GM19351 (cell line): ENCODE measurements around the gene PLA2G4C.

ENCODE experiments used
- ATAC-seq: cut with Tn5 transposase; IDR thresholded peaks from one replicate; pipeline ENCODE4 v1.9.1; 2021; ENCODE audit warnings: mild to moderate bottlenecking, moderate library complexity; ENCODE audit not compliant: unreplicated experiment

PLA2G4C gene

GRCh38 chr19:48110350-48110966, at the start of gene PLA2G4C:
TSS of gene PLA2G4C (minus strand) at chr19:48110817. CDS start at chr19:48106529, 4,288 bp downstream.
- no peak for ATAC-seq

DNA sequence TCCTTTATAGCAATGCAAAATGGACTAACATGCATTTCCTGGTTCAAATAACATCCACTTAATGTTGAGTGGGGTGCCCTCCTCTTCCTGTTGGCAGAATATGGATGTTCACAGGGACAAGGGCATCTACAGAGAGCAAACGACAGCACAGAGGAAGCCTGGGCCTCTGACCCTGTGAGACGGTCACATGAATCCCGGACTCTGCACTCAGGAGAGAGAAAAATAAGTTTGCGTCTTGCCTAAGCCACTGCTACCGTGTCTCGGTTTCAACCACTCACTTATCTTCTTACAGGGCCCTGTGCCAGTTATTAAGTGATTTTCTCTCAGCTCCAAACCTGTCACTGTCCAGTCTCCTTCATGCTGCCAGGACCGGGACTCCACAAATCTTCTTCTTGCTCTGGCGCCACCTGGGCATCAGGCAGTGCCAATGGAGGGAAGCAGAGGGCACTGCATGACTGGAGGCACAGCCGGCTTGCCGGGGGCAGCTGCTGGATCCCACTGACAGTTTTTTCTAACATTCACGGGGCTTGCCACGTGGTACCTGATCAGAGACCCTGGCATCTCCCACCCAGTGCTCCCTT, 47.7 kb upstream of the PLA2G4C start:
- no peak for ATAC-seq

DNA sequence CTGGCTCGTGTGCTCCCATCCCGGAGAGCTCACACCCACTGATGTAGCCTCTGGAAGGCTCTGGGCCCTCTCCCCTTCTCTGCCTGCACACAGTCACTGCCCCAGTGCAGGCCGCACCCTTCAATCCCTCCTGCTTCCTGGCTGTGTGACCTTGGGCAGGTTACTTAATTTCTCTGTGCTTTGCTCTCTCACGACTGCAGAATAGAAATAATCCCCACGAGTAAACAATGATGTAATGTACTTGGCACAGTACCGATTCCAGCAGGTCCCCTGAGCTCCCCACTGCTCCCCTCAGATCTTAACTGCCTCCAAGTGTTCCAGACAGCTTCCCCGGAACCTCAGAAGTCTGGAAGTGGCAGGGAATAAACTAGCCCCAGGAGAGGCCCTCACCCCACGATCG, 43.4 kb upstream of the PLA2G4C start:
- ATAC-seq = no peak

DNA sequence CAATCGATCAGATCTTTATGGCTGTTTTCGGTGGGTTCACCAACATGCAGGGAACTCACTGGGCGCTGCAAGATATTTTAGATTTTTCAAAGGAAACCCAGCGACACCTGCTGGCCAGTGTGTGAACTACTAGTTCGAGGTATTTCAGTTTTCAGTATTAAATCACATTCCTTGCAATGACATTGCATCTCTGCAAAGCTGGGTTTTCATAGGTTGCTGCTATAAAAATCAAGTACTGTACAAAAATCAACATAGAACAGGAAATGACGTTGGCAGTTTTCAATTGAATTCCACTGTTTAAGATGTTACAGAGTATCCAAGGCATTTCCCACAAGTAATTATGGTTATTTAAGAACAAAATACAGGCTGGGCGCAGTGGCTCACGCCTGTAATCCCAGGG, 41.9 kb upstream of the PLA2G4C start:
- no peak for ATAC-seq

GRCh38 chr19:48149430-48149829, 38.8 kb upstream of the PLA2G4C start:
- ATAC-seq = no peak

DNA sequence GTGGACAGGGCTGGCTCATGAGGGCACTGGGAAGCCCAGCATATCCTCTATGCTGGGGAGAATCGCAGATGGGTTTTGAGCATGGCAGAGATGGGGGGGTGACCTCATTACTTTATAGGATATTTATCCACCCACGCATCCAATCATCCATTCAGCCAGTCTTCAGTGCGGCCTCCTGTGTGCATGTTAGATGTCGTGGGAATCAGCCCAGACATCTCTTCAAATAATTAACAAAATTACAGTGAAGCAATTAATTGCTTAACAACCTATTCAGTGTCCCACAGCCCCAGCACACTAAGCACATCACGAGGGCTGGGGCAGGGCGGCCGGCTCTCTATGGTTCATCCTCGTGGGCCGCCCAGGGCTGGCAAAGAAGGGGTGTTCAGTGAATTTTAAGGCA, 38.0 kb upstream of the PLA2G4C start:
- no peak for ATAC-seq

DNA sequence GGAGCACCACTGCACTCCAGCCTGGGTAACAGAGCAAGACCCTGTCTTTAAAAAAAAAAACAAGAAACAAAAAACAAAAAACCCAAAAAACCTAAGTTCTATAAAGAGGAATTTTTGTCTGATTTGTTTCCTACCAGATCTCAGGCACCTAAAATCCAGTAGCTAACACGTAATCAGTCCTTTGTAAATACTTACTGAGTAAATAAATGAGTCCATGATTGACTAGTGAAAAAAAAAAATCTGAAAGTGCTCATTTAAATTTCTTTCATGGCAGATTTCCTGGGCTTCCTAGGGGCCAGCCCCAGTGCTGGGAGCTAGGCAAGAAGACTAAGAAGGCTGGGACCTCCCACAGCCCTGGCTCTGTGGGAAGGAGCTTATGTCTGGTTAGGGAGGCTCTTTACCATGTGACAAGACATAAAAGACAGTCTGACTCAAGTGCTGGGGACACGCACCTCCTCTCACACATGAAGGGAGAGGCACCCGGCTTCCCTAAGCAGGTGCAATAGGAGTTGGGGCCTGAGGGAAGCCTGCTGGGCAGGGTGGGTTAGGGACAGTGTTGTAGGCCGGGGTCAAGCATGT, 37.1 kb upstream of the PLA2G4C start:
- ATAC-seq = no peak

GRCh38 chr19:48139053-48139452, 28.4 kb upstream of the PLA2G4C start:
- no peak for ATAC-seq

DNA sequence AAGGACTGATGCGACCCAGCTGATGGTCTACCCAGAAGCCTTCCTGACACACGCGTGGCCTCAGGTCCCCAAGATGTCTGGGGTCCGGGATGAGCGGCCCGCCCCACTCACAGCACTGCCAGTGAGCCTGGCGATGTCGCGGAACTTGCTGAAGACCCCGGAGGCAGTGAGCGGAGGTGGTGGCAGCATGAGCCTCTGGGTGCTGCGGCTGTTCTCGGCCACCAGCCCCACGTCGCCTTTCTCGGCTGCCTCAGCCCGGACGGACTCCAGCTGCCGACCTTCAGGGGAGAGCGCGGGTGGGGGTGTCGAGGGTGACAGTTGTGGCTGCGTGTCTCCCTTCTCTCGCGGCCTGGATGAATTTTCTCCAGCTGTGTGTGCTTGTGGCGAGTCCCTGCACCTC, 26.8 kb upstream of the PLA2G4C start:
- no peak for ATAC-seq

- ATAC-seq = no peak
Observed at GRCh38 chr19:48136547-48136946, 25.9 kb upstream of the PLA2G4C start.

- ATAC-seq = no peak
Observed at GRCh38 chr19:48135411-48135810, 24.8 kb upstream of the PLA2G4C start.

GRCh38 chr19:48133094-48133493, 22.5 kb upstream of the PLA2G4C start:
- ATAC-seq = no peak

DNA sequence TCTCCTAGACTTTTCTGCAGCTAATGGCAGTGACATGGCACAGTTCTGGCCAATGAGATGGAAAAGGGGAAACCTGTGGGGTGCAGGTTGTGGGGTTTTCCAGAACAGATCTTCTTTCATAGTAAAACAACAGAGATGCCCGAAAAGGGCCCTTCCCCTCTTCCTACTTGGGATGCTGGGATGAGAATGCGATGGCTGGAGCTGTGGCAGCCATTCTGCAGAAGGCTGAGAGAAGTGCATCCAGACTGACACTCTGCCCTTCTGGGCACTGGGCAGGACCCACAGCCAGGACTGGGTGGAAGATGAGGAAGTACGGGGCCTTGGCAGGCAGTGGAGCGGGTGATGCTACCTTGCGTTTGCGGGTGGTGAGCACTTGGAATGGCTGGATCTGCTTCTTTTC, 16.9 kb upstream of the PLA2G4C start:
- no peak for ATAC-seq

GRCh38 chr19:48123907-48124651, 13.5 kb upstream of the PLA2G4C start:
- ATAC-seq = no peak

DNA sequence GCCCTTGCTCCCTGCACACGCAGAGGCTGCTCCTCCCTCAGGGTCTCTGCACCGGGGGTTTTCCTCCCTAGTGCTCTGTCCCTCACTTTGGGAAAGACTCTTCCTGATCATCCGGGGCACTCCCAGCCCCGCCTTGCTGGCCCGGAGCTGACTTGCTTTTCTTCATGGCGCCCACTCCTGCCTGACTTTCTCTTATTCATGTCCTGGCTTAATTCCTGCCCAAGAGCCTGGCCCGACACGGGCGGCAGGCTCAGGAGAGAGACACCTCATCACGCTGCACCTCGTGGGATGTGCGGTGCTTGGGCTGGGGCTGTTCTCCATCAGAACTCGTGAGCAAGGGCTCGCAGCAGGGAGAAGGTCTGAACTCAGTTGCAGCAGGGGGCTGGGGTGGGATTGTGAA, 11.8 kb upstream of the PLA2G4C start:
- ATAC-seq = no peak

- no peak for ATAC-seq
Observed at GRCh38 chr19:48121909-48122371, 11.3 kb upstream of the PLA2G4C start.

- ATAC-seq = no peak
Observed at GRCh38 chr19:48121066-48121465, 10.4 kb upstream of the PLA2G4C start.

DNA sequence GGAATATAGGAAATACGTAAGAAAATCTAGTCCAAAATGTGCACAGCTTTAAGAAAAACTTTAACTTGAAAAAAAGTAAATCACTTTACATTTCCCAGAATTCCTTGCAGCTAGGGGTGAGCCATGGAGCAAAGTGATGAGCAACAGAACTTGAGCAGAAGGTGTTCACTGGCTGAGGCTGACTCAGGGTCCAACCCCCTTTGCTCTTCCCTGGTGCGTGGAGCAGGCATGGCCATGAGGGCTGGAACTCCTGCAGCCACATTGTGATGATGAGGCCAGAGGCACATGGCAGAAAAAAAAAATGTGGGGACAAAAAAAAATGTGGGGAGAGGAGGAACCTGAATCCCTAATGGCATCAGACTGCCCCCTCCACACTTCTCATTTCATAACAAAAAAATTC, 9.9 kb upstream of the PLA2G4C start:
- ATAC-seq = no peak

DNA sequence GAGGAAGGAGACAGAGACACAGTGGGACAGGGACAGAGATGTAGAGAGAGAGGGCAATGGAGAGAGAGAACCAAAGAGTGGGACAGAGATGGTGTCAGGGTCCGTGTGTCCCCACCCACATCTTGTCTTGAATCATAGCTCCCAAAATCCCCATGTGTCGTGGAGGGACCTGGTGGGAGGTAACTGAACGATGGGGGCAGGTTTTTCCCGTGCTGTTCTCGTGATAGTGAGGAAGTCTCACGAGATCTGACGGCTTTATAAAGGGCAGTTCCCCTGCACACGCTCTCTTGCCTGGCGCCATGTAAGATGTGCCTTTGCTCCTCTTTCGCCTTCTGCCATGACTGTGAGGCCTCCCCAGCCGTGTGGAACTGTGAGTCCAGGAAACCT, 7.5 kb upstream of the PLA2G4C start:
- no peak for ATAC-seq

DNA sequence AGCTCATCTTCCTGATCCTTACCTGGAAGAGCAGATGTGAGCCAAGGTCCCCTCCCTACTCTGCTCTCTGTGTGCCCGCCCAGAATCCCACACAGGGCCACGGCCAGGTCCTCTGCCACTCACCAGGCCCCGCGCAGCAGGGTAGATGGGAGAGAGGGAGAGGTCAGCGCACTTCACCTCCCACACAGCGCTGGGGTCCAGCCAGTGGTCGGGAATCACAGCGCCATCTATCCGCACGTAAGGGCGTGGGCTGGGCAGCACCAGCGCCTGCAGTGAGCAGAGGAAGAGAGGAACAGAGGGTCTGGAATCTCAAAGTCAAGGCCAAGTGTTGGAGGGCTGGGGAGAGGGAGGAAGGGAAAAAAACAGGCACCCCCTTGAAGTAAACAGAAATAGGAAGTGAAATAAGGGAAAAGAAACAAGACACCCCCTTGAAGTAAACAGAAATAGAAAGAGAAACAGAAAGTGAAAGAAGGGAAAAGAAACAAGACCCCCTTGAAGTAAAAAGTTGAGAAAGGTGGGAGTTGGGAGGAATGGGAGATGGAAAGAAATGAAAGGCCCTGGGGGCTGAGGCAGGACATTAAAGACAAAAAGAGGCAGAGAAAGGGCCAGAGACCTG, 7.0 kb upstream of the PLA2G4C start:
- no peak for ATAC-seq

GRCh38 chr19:48113190-48113917, 2.7 kb upstream of the PLA2G4C start:
- no peak for ATAC-seq
